NB4 (cell line): Measurements from ENCODE around the gene P2RX7.

Experiments
- CTCF ChIP-seq: IDR thresholded peaks from one replicate; pipeline ENCODE4 v1.5.1; 2012; ENCODE audit warnings: low read depth, low read length
- MAX ChIP-seq: IDR thresholded peaks from 2 replicates; pipeline ENCODE4 v1.6.1; 2011; ENCODE audit warnings: low read depth, low read length
- MYC ChIP-seq: IDR thresholded peaks from 2 replicates; pipeline ENCODE4 v1.6.1; 2011; ENCODE audit warnings: low read depth, low read length
- POLR2A ChIP-seq: IDR thresholded peaks from 2 replicates; pipeline ENCODE4 v1.6.1; 2011; ENCODE audit warnings: mild to moderate bottlenecking; ENCODE audit not compliant: insufficient read length; ENCODE audit errors: extremely low read depth

- TF ChIP-seq CTCF = no peak
- TF ChIP-seq POLR2A = no peak
- no peak for TF ChIP-seq MAX
- no peak for TF ChIP-seq MYC
Observed at GRCh38 chr12:121187501-121187900, 54.8 kb downstream of the P2RX7 start.
